GM23248 (cell line): ENCODE results near the gene ZNF385B.

Experiments used
- EZH2 ChIP-seq: fragments of 200-600 bp; sonication (generic); IDR thresholded peaks from 2 replicates; pipeline ENCODE4 v1.6.1; 2018; ENCODE audit warnings: antibody characterized with exemption, mild to moderate bottlenecking; ENCODE audit not compliant: insufficient read depth, poor library complexity, severe bottlenecking
- EZH2phosphoT487 ChIP-seq: fragments of 200-600 bp; sonication (generic); IDR thresholded peaks from 2 replicates; pipeline ENCODE4 v1.6.1; 2018; ENCODE audit warnings: antibody characterized with exemption, moderate library complexity, mild to moderate bottlenecking, low read depth; ENCODE audit not compliant: insufficient read depth

- TF ChIP-seq EZH2phosphoT487 (no peak), EZH2 (no peak)
Observed at GRCh38 chr2:179910735-179911113, 49.3 kb upstream of the ZNF385B start.
